ENCODE measurements around the gene ASXL2. TPM values are rescaled to one million over a fixed set of nuclear protein-coding genes. Genes with fewer than 3 reads are reported as not detected.

ASXL2 gene
- total and polyA plus RNA-seq, 2 of the 13 experiments (the other 11 are each of a cell fraction or from before 2014, with no cell fraction given) = 12.1 to 19.2 TPM

- DNase-seq (ENCODE audit: low spot score) (no peak), ATAC-seq (no peak), FAIRE-seq (no peak)
- ChIA-PET CTCF (ENCODE audit: low intra/inter-chr PET ratio, low total read pairs) (no interaction called here), POLR2A (no interaction called here)
- Histone ChIP-seq H3K27me3 (ENCODE audit: control insufficient read depth in 1 of 2, insufficient read depth in 2 of 2, low read length in 2 of 2) (no peaks in the 10 kb centered on the region), H3K79me2 (ENCODE audit: insufficient read depth, low read length) (peaks cover 33% of the 10 kb centered on the region), H3K9me3 (ENCODE audit: low read length) (no peaks in the 10 kb centered on the region), H3K27ac (ENCODE audit: extremely low read length, insufficient read depth, low read length) (no peak overlapping the region), H3K4me2 (ENCODE audit: low read depth, low read length) (no peak overlapping the region), H3K9ac (ENCODE audit: insufficient read depth, low read depth, low read length) (no peak overlapping the region), H4K20me1 (ENCODE audit: insufficient read depth, low read length) (peaks cover 8% of the 10 kb centered on the region), H3K4me1 (ENCODE audit: insufficient read depth, low read length) (peaks cover 39% of the 10 kb centered on the region), H3K36me3 (replicated peaks in 1 of 2; ENCODE audit: control insufficient read depth in 1 of 2, insufficient read depth in 2 of 2, low read length in 2 of 2) (peaks cover 6 to 19% of the 10 kb centered on the region in 2 experiments; a peak in 3 of 5 replicates), H3K4me3 (replicated peaks in 1 of 3; ENCODE audit: insufficient read depth in 1 of 3, low read depth in 2 of 3, low read length in 3 of 3) (no peak overlapping the region), H2AFZ (ENCODE audit: low read length) (no peak overlapping the region)
- 98% methylated on average over 2 of the region's 2 CpGs for WGBS (ENCODE audit: low lambda C conversion rate)
- peak; percentile 87 for TF ChIP-seq ZNF121 (CRISPR knock-in tag; IDR thresholded peaks at IDR 0.05)
- no peak for TF ChIP-seq ZNF772 (CRISPR knock-in tag; IDR thresholded peaks at IDR 0.05)
- TF ChIP-seq ZNF761 (CRISPR knock-in tag; conservative IDR thresholded peaks at IDR 0.05) = no peak
- intact Hi-C loops (cut with micrococcal nuclease; ENCODE audit: unreplicated experiment) (no loop called here), in situ Hi-C loops (cut with HindIII; ENCODE audit: extremely low pct_ligation_motif_present, low pct_unique_long_range_greater_than_20kb) (no loop called here)
- BruUV-seq (replicated peaks) = no TSS peak
Observed at GRCh38 chr2:25833566-25833965, 44.7 kb downstream of the ASXL2 start.

GRCh38 chr2:25832897-25833296 is 45.4 kb downstream of the ASXL2 start:
- Histone ChIP-seq H3K9me3 (ENCODE audit: low read length) (no peaks in the 10 kb centered on the region), H3K27me3 (ENCODE audit: control insufficient read depth in 1 of 2, insufficient read depth in 2 of 2, low read length in 2 of 2) (no peaks in the 10 kb centered on the region), H3K4me1 (ENCODE audit: insufficient read depth, low read length) (peaks cover 38% of the 10 kb centered on the region), H3K4me3 (replicated peaks in 1 of 3; ENCODE audit: insufficient read depth in 1 of 3, low read depth in 2 of 3, low read length in 3 of 3) (no peak overlapping the region), H3K79me2 (ENCODE audit: insufficient read depth, low read length) (peaks cover 31% of the 10 kb centered on the region), H3K36me3 (replicated peaks in 1 of 2; ENCODE audit: control insufficient read depth in 1 of 2, insufficient read depth in 2 of 2, low read length in 2 of 2) (peaks cover 6 to 19% of the 10 kb centered on the region in 2 experiments; a peak in 3 of 5 replicates), H4K20me1 (ENCODE audit: insufficient read depth, low read length) (peaks cover 8% of the 10 kb centered on the region), H3K4me2 (ENCODE audit: low read depth, low read length) (no peak overlapping the region), H3K9ac (ENCODE audit: insufficient read depth, low read depth, low read length) (no peak overlapping the region), H3K27ac (ENCODE audit: extremely low read length, insufficient read depth, low read length) (no peak overlapping the region), H2AFZ (ENCODE audit: low read length) (no peak overlapping the region)
- DNase-seq (ENCODE audit: low spot score) = no peak
- ChIA-PET POLR2A (no interaction called here), CTCF (ENCODE audit: low intra/inter-chr PET ratio, low total read pairs) (no interaction called here)
- TF ChIP-seq ZNF530 (CRISPR knock-in tag; IDR thresholded peaks at IDR 0.05; ENCODE audit: low read depth) (no peak), ZFYVE20 (CRISPR knock-in tag; IDR thresholded peaks at IDR 0.05; ENCODE audit: borderline replicate concordance, low read depth) (no peak)
- intact Hi-C loops (cut with micrococcal nuclease; ENCODE audit: unreplicated experiment) (no loop called here), in situ Hi-C loops (cut with HindIII; ENCODE audit: extremely low pct_ligation_motif_present, low pct_unique_long_range_greater_than_20kb) (no loop called here)
- ATAC-seq = no peak
- no peak for FAIRE-seq
- BruUV-seq (replicated peaks) = TSS peak; percentile 34
- whole genome bisulfite sequencing (ENCODE audit: low lambda C conversion rate) = 87% methylated on average over 5 of the region's 5 CpGs
